Endothelial cell of umbilical vein (primary cell): Measurements from ENCODE around the gene ZNF543. TPM values are rescaled to one million over a fixed set of nuclear protein-coding genes. Genes with fewer than 3 reads are reported as not detected.

Source experiments
- BruUV-seq: library from RNA; stranded (reverse); fragments of 400-500 nt; replicated peaks from 2 replicates; lab custom pipeline; 2021; lab: Mats Ljungman, UMichigan
- CTCF ChIA-PET: fragments of 300-600, 350-600 bp; sonication (Branson Sonifier 250); formaldehyde crosslinking; loops from one replicate; lab custom pipeline; 2021; ENCODE audit warnings: antibody characterized with exemption, inconsistent platforms; lab: Charles Lee
- POLR2A ChIA-PET: fragments of 300-600, 350-600 bp; sonication (Branson Sonifier 250); formaldehyde crosslinking; loops from one replicate; lab custom pipeline; 2021; ENCODE audit warnings: antibody characterized with exemption, inconsistent platforms; lab: Charles Lee
- DNase-seq: peaks from one replicate; pipeline ENCODE4 v3.0.0-alpha.2; 2011; ENCODE audit warnings: low read depth, low spot score
- FAIRE-seq: peaks from 2 replicates; lab custom pipeline; 2011; peaks lifted over from hg19 to GRCh38; lab: Jason Lieb, UNC
- H2AFZ ChIP-seq: 2 replicates; pipeline ENCODE4 v1.6.0; 2012; ENCODE audit warnings: low read depth, low read length, control low read depth, inconsistent platforms
- H3K27ac ChIP-seq: 2 replicates; pipeline ENCODE4 v1.5.1; 2011; ENCODE audit warnings: low read depth, mild to moderate bottlenecking, control low read depth, low read length, moderate library complexity; ENCODE audit not compliant: insufficient read depth
- H3K27me3 ChIP-seq, 2 experiments: 2 replicates each; pipeline versions ENCODE4 v1.6.0 to v1.6.1; 2011; ENCODE audit warnings: low read length in 2 of 2, mixed read lengths in 1 of 2; ENCODE audit not compliant: control insufficient read depth in 2 of 2, insufficient read depth in 2 of 2
- H3K36me3 ChIP-seq, 2 experiments: 2 replicates in 1 of 2; 3 replicates in 1 of 2; pipeline ENCODE4 v1.5.1; 2011; ENCODE audit warnings: low read length in 2 of 2, mild to moderate bottlenecking in 1 of 2, moderate library complexity in 1 of 2; ENCODE audit not compliant: control insufficient read depth in 2 of 2, insufficient read depth in 2 of 2; ENCODE audit errors: extremely low read depth in 1 of 2
- H3K4me1 ChIP-seq: 3 replicates; pipeline ENCODE4 v1.5.1; 2011; ENCODE audit warnings: mild to moderate bottlenecking, low read length; ENCODE audit not compliant: control insufficient read depth, insufficient read depth; ENCODE audit errors: extremely low read depth
- H3K4me2 ChIP-seq: 2 replicates; pipeline ENCODE4 v1.6.1; 2011; ENCODE audit warnings: low read length, control low read depth, mixed read lengths; ENCODE audit not compliant: insufficient read depth
- H3K4me3 ChIP-seq, 3 experiments: fragments of 200-600 bp in 1 of 3; sonication (generic), shearing (Covaris generic) in 1 of 3; replicated peaks in 1 of 3; 2 replicates each; pipeline ENCODE4 v1.5.1; 2011 to 2016; ENCODE audit warnings: control low read depth in 3 of 3, low read length in 3 of 3, mild to moderate bottlenecking in 2 of 3, inconsistent platforms in 1 of 3, low read depth in 1 of 3, moderate library complexity in 1 of 3; ENCODE audit not compliant: insufficient read depth in 1 of 3
- H3K79me2 ChIP-seq: 2 replicates; pipeline ENCODE4 v1.6.0; 2012; ENCODE audit warnings: low read length, inconsistent platforms; ENCODE audit not compliant: control insufficient read depth, insufficient read depth
- H3K9ac ChIP-seq: replicated peaks from 2 replicates; pipeline ENCODE3; 2011; ENCODE audit warnings: low read length, control low read depth; ENCODE audit not compliant: insufficient read depth; ENCODE audit errors: extremely low read depth
- H3K9me1 ChIP-seq: replicated peaks from 3 replicates; pipeline ENCODE4 v1.6.0; 2011; ENCODE audit warnings: mild to moderate bottlenecking, low read length; ENCODE audit not compliant: control insufficient read depth, insufficient read depth; ENCODE audit errors: extremely low read depth
- H3K9me3 ChIP-seq: replicated peaks from 2 replicates; pipeline ENCODE4 v1.5.1; 2012; ENCODE audit warnings: low read length, inconsistent platforms; ENCODE audit not compliant: control insufficient read depth, insufficient read depth
- H4K20me1 ChIP-seq: replicated peaks from 2 replicates; pipeline ENCODE3; 2011; ENCODE audit warnings: mild to moderate bottlenecking, low read length; ENCODE audit not compliant: control insufficient read depth, insufficient read depth; ENCODE audit errors: extremely low read depth
- EZH2 ChIP-seq: IDR thresholded peaks from 2 replicates; pipeline ENCODE4 v1.6.1; 2012; ENCODE audit warnings: borderline replicate concordance, low read depth, mild to moderate bottlenecking, moderate library complexity, low read length, inconsistent platforms; ENCODE audit not compliant: severe bottlenecking
- FOS ChIP-seq: IDR thresholded peaks from 2 replicates; pipeline ENCODE4 v1.6.1; 2011; ENCODE audit warnings: mild to moderate bottlenecking, low read length, moderate library complexity, borderline replicate concordance; ENCODE audit not compliant: insufficient read depth
- GATA2 ChIP-seq: IDR thresholded peaks from 2 replicates; pipeline ENCODE4 v1.7.0; 2011; ENCODE audit warnings: low read depth, mild to moderate bottlenecking, moderate library complexity, mixed read lengths, low read length; ENCODE audit not compliant: insufficient read length, insufficient read depth
- JUN ChIP-seq: IDR thresholded peaks from 2 replicates; pipeline ENCODE4 v1.6.1; 2011; ENCODE audit warnings: borderline replicate concordance, low read depth; ENCODE audit not compliant: insufficient read length, insufficient read depth
- MAX ChIP-seq: IDR thresholded peaks from 2 replicates; pipeline ENCODE4 v1.6.1; 2011; ENCODE audit not compliant: insufficient read depth, insufficient read length
- MYC ChIP-seq: IDR thresholded peaks from one replicate; pipeline ENCODE4 v1.6.1; 2011; ENCODE audit warnings: mild to moderate bottlenecking, low read depth, low read length
- POLR2A ChIP-seq: IDR thresholded peaks from 2 replicates; pipeline ENCODE4 v1.6.1; 2012; ENCODE audit warnings: low read depth, mild to moderate bottlenecking, control low read depth, low read length
- POLR2AphosphoS5 ChIP-seq: IDR thresholded peaks from 2 replicates; pipeline ENCODE4 v1.6.1; 2012; ENCODE audit warnings: low read depth, mild to moderate bottlenecking, control low read depth, low read length, moderate library complexity; ENCODE audit not compliant: insufficient read depth
- dilution Hi-C: fragments of 300-500 bp; cut with MboI; formaldehyde crosslinking; loops from one replicate; pipeline ENCODE4 v1.15.0; 2019; ENCODE audit warnings: low sequenced_read_pairs; ENCODE audit not compliant: extremely low pct_ligation_motif_present
- intact Hi-C: fragments of 100-400 bp; cut with micrococcal nuclease; formaldehyde crosslinking; loops from one replicate; pipeline ENCODE4 v1.10.0; 2022
- polyA plus RNA-seq, 4 experiments: library from polyadenylated mRNA; depleted of rRNA in 3 of 4; stranded (reverse) in 3 of 4; unstranded in 1 of 4; fragments of >200 nt; gene quantifications; 2 replicates each; pipeline versions ENCODE4 v1.2.1 to v1.2.3, GENCODE V29; 2011 to 2012; ENCODE audit warnings: missing spikeins in 1 of 4
- total RNA-seq: library from RNA; stranded (reverse); gene quantifications from 2 replicates; pipeline ENCODE4 v1.2.3, GENCODE V29; 2021
- TF ChIP-seq, protein P1 (sequence below), 2 donors: IDR thresholded peaks; 1 replicate in 1 of 2; 2 replicates in 1 of 2; pipeline ENCODE4 v1.5.1; 2011; ENCODE audit warnings: low read length in 2 of 2, mild to moderate bottlenecking in 2 of 2, moderate library complexity in 2 of 2, control low read depth in 1 of 2, inconsistent platforms in 1 of 2, low read depth in 1 of 2; ENCODE audit not compliant: insufficient read depth in 1 of 2; ENCODE audit errors: extremely low read depth in 1 of 2

ZNF543 gene
- total and polyA plus RNA-seq, 2 donors (not counting 3 experiments of a cell fraction or from before 2014, with no cell fraction given): 1.1 to 5.3 TPM

DNA sequence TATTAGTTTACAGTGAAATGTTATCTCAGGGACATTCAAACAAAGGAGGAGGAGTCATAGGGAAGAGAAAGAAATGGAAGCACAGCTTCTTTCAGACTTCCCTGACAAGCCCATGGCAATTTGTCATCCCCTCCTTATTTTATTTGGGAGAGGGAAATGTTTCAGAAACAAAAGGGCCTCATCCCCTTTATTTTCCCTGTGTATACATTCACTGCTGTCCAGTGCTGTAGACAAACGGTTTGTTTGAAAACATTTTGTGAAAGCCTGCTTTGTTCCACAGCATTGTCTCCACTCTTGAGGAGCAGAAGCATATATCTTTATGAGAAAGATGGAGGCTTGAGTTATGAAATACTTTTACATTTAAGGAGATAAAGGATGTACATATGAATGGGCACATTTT, 27.7 kb upstream of the ZNF543 start:
- no peak overlapping the region for H3K4me3 ChIP-seq
- H3K9me1 ChIP-seq: no peaks in the 10 kb centered on the region
- TF ChIP-seq GATA2: no peak
- dilution Hi-C loops (no loop called here), intact Hi-C loops (no loop called here)
- DNase-seq (no peak), FAIRE-seq (no peak)
- no peak overlapping the region for H2AFZ ChIP-seq
- peaks cover 67% of the 10 kb centered on the region for H3K79me2 ChIP-seq
- no TSS peak for BruUV-seq
- ChIA-PET CTCF (no interaction called here), POLR2A (no interaction called here)
- H3K9ac ChIP-seq: no peak overlapping the region
- peaks cover 3% of the 10 kb centered on the region for H4K20me1 ChIP-seq
- no peaks in the 10 kb centered on the region for H3K4me1 ChIP-seq
- no peak overlapping the region for H3K27ac ChIP-seq
- peaks cover 22% of the 10 kb centered on the region for H3K9me3 ChIP-seq
- H3K4me2 ChIP-seq: no peak overlapping the region
- H3K27me3 ChIP-seq: no peaks in the 10 kb centered on the region
- H3K36me3 ChIP-seq: peaks cover 38 to 44% of the 10 kb centered on the region in 2 experiments

DNA sequence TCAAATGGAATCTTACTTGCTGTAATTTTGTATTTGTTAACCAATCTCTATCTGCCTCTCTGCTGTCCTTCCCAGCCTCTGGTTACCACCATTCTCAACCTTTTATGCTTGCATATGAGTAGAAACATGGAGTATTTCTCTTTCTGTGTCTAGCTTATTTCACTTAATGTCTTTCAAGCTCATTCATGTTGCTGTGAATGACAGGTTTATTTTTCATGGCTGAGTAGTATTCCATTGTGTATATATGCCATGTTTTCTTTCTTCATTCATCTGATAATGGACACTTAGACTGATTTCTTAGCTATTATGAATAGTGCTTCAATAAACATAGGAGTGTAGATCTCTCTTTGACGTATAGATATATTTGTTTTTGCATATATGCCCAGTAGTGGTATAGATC, 26.6 kb upstream of the ZNF543 start:
- FAIRE-seq (no peak), DNase-seq (no peak)
- H3K79me2 ChIP-seq: peaks cover 61% of the 10 kb centered on the region
- no peak overlapping the region for H2AFZ ChIP-seq
- no peak overlapping the region for H3K27ac ChIP-seq
- no peaks in the 10 kb centered on the region for H3K27me3 ChIP-seq
- CTCF ChIA-PET: no interaction called here
- BruUV-seq: no TSS peak
- H3K9me3 ChIP-seq: peaks cover 22% of the 10 kb centered on the region
- POLR2A ChIA-PET: no interaction called here
- H3K4me3 ChIP-seq: no peak overlapping the region
- peaks cover 33 to 40% of the 10 kb centered on the region in 2 experiments for H3K36me3 ChIP-seq
- no peaks in the 10 kb centered on the region for H3K9me1 ChIP-seq
- no peak for TF ChIP-seq MYC
- no peak for TF ChIP-seq POLR2AphosphoS5
- TF ChIP-seq, protein P1, sequence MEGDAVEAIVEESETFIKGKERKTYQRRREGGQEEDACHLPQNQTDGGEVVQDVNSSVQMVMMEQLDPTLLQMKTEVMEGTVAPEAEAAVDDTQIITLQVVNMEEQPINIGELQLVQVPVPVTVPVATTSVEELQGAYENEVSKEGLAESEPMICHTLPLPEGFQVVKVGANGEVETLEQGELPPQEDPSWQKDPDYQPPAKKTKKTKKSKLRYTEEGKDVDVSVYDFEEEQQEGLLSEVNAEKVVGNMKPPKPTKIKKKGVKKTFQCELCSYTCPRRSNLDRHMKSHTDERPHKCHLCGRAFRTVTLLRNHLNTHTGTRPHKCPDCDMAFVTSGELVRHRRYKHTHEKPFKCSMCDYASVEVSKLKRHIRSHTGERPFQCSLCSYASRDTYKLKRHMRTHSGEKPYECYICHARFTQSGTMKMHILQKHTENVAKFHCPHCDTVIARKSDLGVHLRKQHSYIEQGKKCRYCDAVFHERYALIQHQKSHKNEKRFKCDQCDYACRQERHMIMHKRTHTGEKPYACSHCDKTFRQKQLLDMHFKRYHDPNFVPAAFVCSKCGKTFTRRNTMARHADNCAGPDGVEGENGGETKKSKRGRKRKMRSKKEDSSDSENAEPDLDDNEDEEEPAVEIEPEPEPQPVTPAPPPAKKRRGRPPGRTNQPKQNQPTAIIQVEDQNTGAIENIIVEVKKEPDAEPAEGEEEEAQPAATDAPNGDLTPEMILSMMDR (IDR thresholded peaks at IDR 0.05; ENCODE audit: extremely low read depth in 1 of 2, insufficient read depth in 1 of 2, low read depth in 1 of 2, low read length in 2 of 2): no peak
- no peak for TF ChIP-seq MAX
- TF ChIP-seq GATA2: no peak
- TF ChIP-seq FOS: no peak
- TF ChIP-seq JUN: no peak
- no peak for TF ChIP-seq EZH2
- no peak for TF ChIP-seq POLR2A
- H3K4me2 ChIP-seq: no peak overlapping the region
- no peak overlapping the region for H3K9ac ChIP-seq
- H3K4me1 ChIP-seq: no peaks in the 10 kb centered on the region
- dilution Hi-C loops (no loop called here), intact Hi-C loops (no loop called here)
- H4K20me1 ChIP-seq: peaks cover 3% of the 10 kb centered on the region
